Right forelimb (tissue), 1 donor: ENCODE data around the gene FH.

Experiments used
- DNase-seq: peaks from one replicate; pipeline ENCODE4 v3.0.0-alpha.2; 2018

FH gene

GRCh38 chr1:241519308-241520079 is at the start of gene FH:
TSS of gene FH (minus strand) at chr1:241519755. CDS start at chr1:241519722, 33 bp downstream.
- DNase-seq = peak; percentile 94

GRCh38 chr1:241560849-241561187 is 41.3 kb upstream of the FH start:
- DNase-seq = no peak

- no peak for DNase-seq
Observed at GRCh38 chr1:241560146-241560848, 40.7 kb upstream of the FH start.

GRCh38 chr1:241557551-241558193 is 38.1 kb upstream of the FH start:
- DNase-seq = no peak

GRCh38 chr1:241557031-241557430 is 37.5 kb upstream of the FH start:
- DNase-seq = no peak

GRCh38 chr1:241555526-241555925 is 36.0 kb upstream of the FH start:
- no peak for DNase-seq

- DNase-seq = no peak
Observed at GRCh38 chr1:241553886-241554592, 34.5 kb upstream of the FH start.

GRCh38 chr1:241551759-241552638 is 32.4 kb upstream of the FH start:
- DNase-seq = no peak

- DNase-seq = no peak
Observed at GRCh38 chr1:241550318-241550717, 30.8 kb upstream of the FH start.

GRCh38 chr1:241548008-241548407 is 28.5 kb upstream of the FH start:
- no peak for DNase-seq

- no peak for DNase-seq
Observed at GRCh38 chr1:241542199-241542907, 22.8 kb upstream of the FH start.

GRCh38 chr1:241536969-241537368 is 17.4 kb upstream of the FH start:
- DNase-seq = no peak

GRCh38 chr1:241536304-241536703 is 16.7 kb upstream of the FH start:
- DNase-seq = no peak

- DNase-seq = no peak
Observed at GRCh38 chr1:241533326-241534115, 14.0 kb upstream of the FH start.

- no peak for DNase-seq
Observed at GRCh38 chr1:241532864-241533263, 13.3 kb upstream of the FH start.

- no peak for DNase-seq
Observed at GRCh38 chr1:241532162-241532531, 12.6 kb upstream of the FH start, which contains the start of gene KMO. TSS of gene KMO (plus strand) at chr1:241532378. CDS start at chr1:241532445, 67 bp downstream.

- no peak for DNase-seq
Observed at GRCh38 chr1:241531195-241532161, 11.9 kb upstream of the FH start.

- no peak for DNase-seq
Observed at GRCh38 chr1:241527146-241527545, 7.6 kb upstream of the FH start.

GRCh38 chr1:241525026-241525425 is 5.5 kb upstream of the FH start:
- DNase-seq = no peak

- DNase-seq = no peak
Observed at GRCh38 chr1:241521718-241522117, 2.2 kb upstream of the FH start.
